Kasumi-1 (cell line): Measurements from ENCODE around the gene SLC25A13.

Experiments used
- DNase-seq, 2 experiments: peaks; one replicate each; lab custom pipeline; 2025; lab: John Stamatoyannopoulos, UW

The SLC25A13 gene

GRCh38 chr7:96238976-96239766 is 82.7 kb downstream of the SLC25A13 start:
- no peak for DNase-seq

- DNase-seq = no peak
These were observed 83.4 kb downstream of the SLC25A13 start for GRCh38 chr7:96238474-96238873.

GRCh38 chr7:96237040-96237439 is 84.9 kb downstream of the SLC25A13 start:
- no peak for DNase-seq

- DNase-seq = peak; percentile 60 to 76
These were observed 85.5 kb downstream of the SLC25A13 start for GRCh38 chr7:96236198-96237039.

GRCh38 chr7:96235281-96235680 is 86.6 kb downstream of the SLC25A13 start:
- no peak for DNase-seq

- no peak for DNase-seq
These were observed 88.3 kb downstream of the SLC25A13 start for GRCh38 chr7:96233528-96234154.

- DNase-seq = no peak
These were observed 88.8 kb downstream of the SLC25A13 start for GRCh38 chr7:96233084-96233483.

GRCh38 chr7:96228760-96229159 is 93.1 kb downstream of the SLC25A13 start:
- no peak for DNase-seq

- no peak for DNase-seq
These were observed 96.6 kb downstream of the SLC25A13 start for GRCh38 chr7:96225251-96225650.

GRCh38 chr7:96224685-96225084 is 97.2 kb downstream of the SLC25A13 start:
- peak; percentile 72 to 73 for DNase-seq

- no peak for DNase-seq
These were observed 97.8 kb downstream of the SLC25A13 start for GRCh38 chr7:96224073-96224472.

GRCh38 chr7:96221888-96222287 is 100.0 kb downstream of the SLC25A13 start:
- no peak for DNase-seq

- DNase-seq = no peak
These were observed 102.3 kb downstream of the SLC25A13 start for GRCh38 chr7:96219378-96220130.

GRCh38 chr7:96218664-96219243 is 103.1 kb downstream of the SLC25A13 start:
- no peak for DNase-seq

- DNase-seq = no peak
These were observed 104.8 kb downstream of the SLC25A13 start for GRCh38 chr7:96217147-96217546.

- no peak for DNase-seq
These were observed 105.5 kb downstream of the SLC25A13 start for GRCh38 chr7:96216373-96216772.

GRCh38 chr7:96212474-96212873 is 109.4 kb downstream of the SLC25A13 start:
- DNase-seq = no peak

- no peak for DNase-seq
These were observed 109.9 kb downstream of the SLC25A13 start for GRCh38 chr7:96211954-96212353.

- DNase-seq = no peak
These were observed 116.2 kb downstream of the SLC25A13 start for GRCh38 chr7:96205665-96206064.

- DNase-seq = no peak
These were observed 117.3 kb downstream of the SLC25A13 start for GRCh38 chr7:96204601-96205000.

- no peak for DNase-seq
These were observed 118.1 kb downstream of the SLC25A13 start for GRCh38 chr7:96203786-96204185.

- DNase-seq = no peak
These were observed 119.8 kb downstream of the SLC25A13 start for GRCh38 chr7:96202102-96202501.
